WI38 (cell line): ENCODE measurements around the gene HCK.
"Not testable (repeated sequence)": the region's sequence is repeated elsewhere in the genome, so short reads cannot be mapped to it uniquely, and the experiment has no call there.

Experiments
- H3K4me3 ChIP-seq: 2 replicates; pipeline ENCODE4 v1.5.1; 2011; ENCODE audit warnings: low read depth, mild to moderate bottlenecking, control low read depth, low read length
- CTCF ChIP-seq: IDR thresholded peaks from 2 replicates; pipeline ENCODE4 v1.5.1; 2012; ENCODE audit warnings: low read depth, mild to moderate bottlenecking, control low read depth, low read length

The HCK gene

GRCh38 chr20:32113591-32114260, 61.7 kb downstream of the HCK start:
- TF ChIP-seq CTCF: no peak
- no peak overlapping the region for H3K4me3 ChIP-seq

- TF ChIP-seq CTCF: no peak
- H3K4me3 ChIP-seq: no peak overlapping the region
These were observed 62.4 kb downstream of the HCK start for GRCh38 chr20:32114305-32114960.

- H3K4me3 ChIP-seq: no peak overlapping the region
- no peak for TF ChIP-seq CTCF
These were observed 63.2 kb downstream of the HCK start for GRCh38 chr20:32115211-32115767.

GRCh38 chr20:32116079-32116521, 64.1 kb downstream of the HCK start:
- no peak overlapping the region for H3K4me3 ChIP-seq
- TF ChIP-seq CTCF: no peak

- not testable (repeated sequence) for H3K4me3 ChIP-seq
These were observed 64.8 kb downstream of the HCK start for GRCh38 chr20:32116796-32117195.

GRCh38 chr20:32118427-32118826, 66.4 kb downstream of the HCK start:
- not testable (repeated sequence) for H3K4me3 ChIP-seq

- no peak for TF ChIP-seq CTCF
- no peak overlapping the region for H3K4me3 ChIP-seq
These were observed 67.7 kb downstream of the HCK start for GRCh38 chr20:32119734-32120133.

GRCh38 chr20:32121908-32122307, 69.9 kb downstream of the HCK start:
- not testable (repeated sequence) for H3K4me3 ChIP-seq

- TF ChIP-seq CTCF: no peak
- no peak overlapping the region for H3K4me3 ChIP-seq
These were observed 71.0 kb downstream of the HCK start for GRCh38 chr20:32123088-32123487.
